Activated naive CD4-positive, alpha-beta T cell treated with anti-CD3 and anti-CD28 coated beads, Interleukin-2, amount 10 ng/mL, durations not matched to agents 7 days and 5 days (primary cell): ENCODE results near the gene HOXA3.

Experiments used
- CTCF ChIA-PET: fragments of 350-600 bp; sonication (Branson Sonifier 250); formaldehyde crosslinking; loops from one replicate; lab custom pipeline; 2021; ENCODE audit warnings: antibody characterized with exemption; lab: Charles Lee
- DNase-seq: peaks from one replicate; pipeline ENCODE4 v3.0.0-alpha.2; 2020
- H3K27ac Mint-ChIP-seq: one replicate; pipeline ENCODE4 v1.8.0; 2021; ENCODE audit warnings: mild to moderate bottlenecking, moderate library complexity, mixed read lengths
- H3K27me3 Mint-ChIP-seq: one replicate; pipeline ENCODE4 v1.8.0; 2021; ENCODE audit warnings: mild to moderate bottlenecking, mixed read lengths
- H3K36me3 Mint-ChIP-seq: one replicate; pipeline ENCODE4 v1.8.0; 2021; ENCODE audit warnings: mixed read lengths
- H3K4me1 Mint-ChIP-seq: one replicate; pipeline ENCODE4 v1.8.0; 2021; ENCODE audit warnings: mixed read lengths
- H3K4me3 Mint-ChIP-seq: one replicate; pipeline ENCODE4 v1.8.0; 2021; ENCODE audit warnings: mild to moderate bottlenecking, moderate library complexity, mixed read lengths
- H3K9me3 Mint-ChIP-seq: one replicate; pipeline ENCODE4 v1.8.0; 2021; ENCODE audit warnings: mixed read lengths

HOXA3 gene

GRCh38 chr7:27091941-27092818 lies 60.2 kb downstream of the HOXA3 start:
- H3K27ac Mint-ChIP-seq = no peak overlapping the region
- H3K36me3 Mint-ChIP-seq = no peaks in the 10 kb centered on the region
- no peaks in the 10 kb centered on the region for H3K9me3 Mint-ChIP-seq
- no peak overlapping the region for H3K4me3 Mint-ChIP-seq
- peaks cover 17% of the 10 kb centered on the region for H3K4me1 Mint-ChIP-seq
- CTCF ChIA-PET = interaction anchor here (0.9 kb wide), 1 partner anchor 58 kb away, joined by 3 read pairs; no protein-coding TSS in a partner anchor
- no peak for DNase-seq
- peaks cover 94% of the 10 kb centered on the region for H3K27me3 Mint-ChIP-seq

DNA sequence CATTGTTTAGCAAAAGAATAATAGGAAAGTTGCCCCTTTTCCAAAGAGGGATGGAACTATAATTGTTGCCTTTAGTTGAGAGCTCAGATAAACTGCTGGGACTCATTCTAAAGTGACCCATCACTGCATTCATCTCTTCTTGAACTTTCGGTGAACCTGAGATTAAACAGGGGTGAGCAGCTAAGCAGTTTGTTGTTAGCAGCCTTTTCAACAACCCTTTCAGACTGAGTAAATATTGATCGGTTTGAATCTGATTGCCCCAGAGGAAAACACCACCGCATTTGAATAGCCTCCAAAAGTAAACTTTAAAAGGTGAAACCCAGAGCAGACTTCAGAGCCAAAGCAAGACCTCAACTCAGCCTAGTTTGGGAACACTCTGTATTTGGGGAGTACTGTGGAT lies 61.3 kb downstream of the HOXA3 start:
- no peak for DNase-seq
- CTCF ChIA-PET = no interaction called here
- Mint-ChIP-seq H3K27me3 (peaks cover 90% of the 10 kb centered on the region), H3K4me3 (no peak overlapping the region), H3K9me3 (no peaks in the 10 kb centered on the region), H3K27ac (no peak overlapping the region), H3K4me1 (peaks cover 15% of the 10 kb centered on the region), H3K36me3 (no peaks in the 10 kb centered on the region)

GRCh38 chr7:27088002-27088922 lies 64.1 kb downstream of the HOXA3 start:
- H3K27me3 Mint-ChIP-seq = peaks cover 70% of the 10 kb centered on the region
- no peaks in the 10 kb centered on the region for H3K36me3 Mint-ChIP-seq
- no peak overlapping the region for H3K4me3 Mint-ChIP-seq
- H3K27ac Mint-ChIP-seq = no peak overlapping the region
- peaks cover 9% of the 10 kb centered on the region for H3K4me1 Mint-ChIP-seq
- H3K9me3 Mint-ChIP-seq = no peaks in the 10 kb centered on the region
- CTCF ChIA-PET = no interaction called here
- DNase-seq = no peak

- no peak overlapping the region for H3K27ac Mint-ChIP-seq
Measured at GRCh38 chr7:27083646-27084045, 68.7 kb downstream of the HOXA3 start.

GRCh38 chr7:27082171-27082570 lies 70.2 kb downstream of the HOXA3 start:
- no peak for DNase-seq
- H3K9me3 Mint-ChIP-seq = no peaks in the 10 kb centered on the region
- H3K27me3 Mint-ChIP-seq = peaks cover 18% of the 10 kb centered on the region
- no peak overlapping the region for H3K27ac Mint-ChIP-seq
- H3K4me3 Mint-ChIP-seq = no peak overlapping the region
- H3K36me3 Mint-ChIP-seq = no peaks in the 10 kb centered on the region
- peaks cover 7% of the 10 kb centered on the region for H3K4me1 Mint-ChIP-seq
- CTCF ChIA-PET = no interaction called here

More at GRCh38 chr7:27083646-27084045, 68.7 kb downstream of the HOXA3 start:
- H3K4me3 Mint-ChIP-seq = no peak overlapping the region
- peaks cover 33% of the 10 kb centered on the region for H3K27me3 Mint-ChIP-seq
- no peaks in the 10 kb centered on the region for H3K9me3 Mint-ChIP-seq
- DNase-seq = no peak
- no peaks in the 10 kb centered on the region for H3K36me3 Mint-ChIP-seq
- peaks cover 10% of the 10 kb centered on the region for H3K4me1 Mint-ChIP-seq
- CTCF ChIA-PET = no interaction called here

DNA sequence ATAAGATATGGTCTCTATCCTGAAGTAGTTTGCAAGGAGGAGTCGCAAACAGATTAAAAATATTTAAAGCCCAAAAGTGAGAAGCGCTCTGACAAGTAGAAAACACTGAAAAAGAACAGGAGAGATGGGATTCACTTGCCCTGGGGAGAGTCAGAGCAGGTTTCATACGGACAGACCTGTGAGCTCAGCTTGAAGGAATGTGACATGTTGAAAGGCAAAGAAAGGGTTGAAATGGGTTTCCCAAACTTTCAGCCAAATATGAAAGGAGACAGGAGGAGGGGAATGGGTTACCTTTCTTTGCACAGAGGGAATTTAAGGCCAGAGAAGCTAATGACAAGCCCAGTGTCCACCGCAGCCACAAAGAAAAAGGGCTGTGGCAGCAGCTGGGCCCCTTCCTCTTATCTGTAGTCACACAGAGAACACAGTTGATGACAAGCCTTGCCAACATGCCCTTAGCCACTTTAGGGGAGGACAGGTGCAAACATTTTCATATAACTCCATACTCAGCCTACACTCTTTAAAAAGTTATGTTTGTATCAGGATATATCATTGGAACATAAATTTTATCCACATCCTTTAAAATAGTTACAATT lies 71.4 kb downstream of the HOXA3 start:
- no peaks in the 10 kb centered on the region for H3K36me3 Mint-ChIP-seq
- peaks cover 7% of the 10 kb centered on the region for H3K4me1 Mint-ChIP-seq
- no peaks in the 10 kb centered on the region for H3K9me3 Mint-ChIP-seq
- CTCF ChIA-PET = no interaction called here
- no peak overlapping the region for H3K27ac Mint-ChIP-seq
- H3K27me3 Mint-ChIP-seq = peaks cover 10% of the 10 kb centered on the region
- no peak for DNase-seq
- H3K4me3 Mint-ChIP-seq = no peak overlapping the region

GRCh38 chr7:27079234-27079975 lies 73.0 kb downstream of the HOXA3 start:
- CTCF ChIA-PET = no interaction called here
- H3K36me3 Mint-ChIP-seq = no peaks in the 10 kb centered on the region
- H3K27me3 Mint-ChIP-seq = peaks cover 7% of the 10 kb centered on the region
- H3K27ac Mint-ChIP-seq = no peak overlapping the region
- H3K4me3 Mint-ChIP-seq = no peak overlapping the region
- DNase-seq = no peak
- no peaks in the 10 kb centered on the region for H3K9me3 Mint-ChIP-seq
- peaks cover 7% of the 10 kb centered on the region for H3K4me1 Mint-ChIP-seq

DNA sequence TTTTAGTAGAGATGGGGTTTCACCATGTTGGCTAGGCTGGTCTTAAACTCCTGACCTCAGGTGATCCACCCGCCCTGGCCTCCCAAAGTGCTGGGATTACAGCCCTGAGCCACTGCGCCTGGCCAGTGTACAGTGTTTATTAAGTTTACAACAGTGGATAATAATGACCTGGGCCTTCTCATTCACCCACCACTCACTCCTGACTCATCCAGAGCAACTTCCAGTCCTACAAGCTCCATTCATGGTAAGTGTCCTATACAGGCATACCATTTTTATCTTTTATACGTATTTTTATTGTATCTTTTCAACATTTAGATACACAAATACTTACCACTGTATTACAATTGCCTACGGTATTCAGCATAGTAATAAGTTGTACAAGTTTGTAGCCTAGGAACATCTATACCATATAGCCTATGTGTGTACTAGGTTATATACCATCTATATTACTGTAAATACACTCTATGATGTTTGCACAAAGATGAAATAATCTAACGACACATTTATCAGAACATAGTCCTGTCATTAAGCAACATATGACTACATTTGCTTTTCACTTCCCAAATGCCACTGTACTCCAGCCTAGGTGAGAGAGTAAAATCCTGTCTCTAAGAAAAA lies 73.7 kb downstream of the HOXA3 start:
- DNase-seq = no peak
- H3K4me1 Mint-ChIP-seq = peaks cover 7% of the 10 kb centered on the region
- no peaks in the 10 kb centered on the region for H3K36me3 Mint-ChIP-seq
- CTCF ChIA-PET = no interaction called here
- no peak overlapping the region for H3K27ac Mint-ChIP-seq
- H3K4me3 Mint-ChIP-seq = no peak overlapping the region
- H3K27me3 Mint-ChIP-seq = peaks cover 4% of the 10 kb centered on the region
- H3K9me3 Mint-ChIP-seq = no peaks in the 10 kb centered on the region

DNA sequence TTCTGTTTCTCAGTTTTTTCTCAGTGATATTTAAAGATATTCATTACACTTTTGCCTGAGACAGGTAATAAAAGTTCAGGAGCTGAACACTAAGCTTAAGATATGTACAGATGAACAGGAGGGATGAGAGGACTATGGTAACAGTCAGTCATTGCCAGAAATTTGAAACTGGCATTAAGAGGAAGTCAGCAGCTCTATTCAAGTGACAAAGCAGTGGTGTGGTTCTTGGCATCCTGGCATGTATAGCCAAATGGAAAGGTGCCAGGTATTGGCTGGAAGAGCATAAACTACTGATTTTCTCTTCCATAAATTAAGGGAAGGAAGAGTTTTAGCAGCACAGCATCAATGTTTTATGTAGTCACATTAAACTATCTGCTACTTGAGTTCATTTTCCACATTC lies 79.3 kb downstream of the HOXA3 start:
- Mint-ChIP-seq H3K36me3 (no peaks in the 10 kb centered on the region), H3K9me3 (no peaks in the 10 kb centered on the region), H3K27ac (no peak overlapping the region), H3K4me3 (no peak overlapping the region), H3K4me1 (no peaks in the 10 kb centered on the region), H3K27me3 (no peaks in the 10 kb centered on the region)
- no peak for DNase-seq
- CTCF ChIA-PET = no interaction called here

- DNase-seq = no peak
- Mint-ChIP-seq H3K27me3 (no peaks in the 10 kb centered on the region), H3K36me3 (no peaks in the 10 kb centered on the region), H3K27ac (no peak overlapping the region), H3K4me3 (no peak overlapping the region), H3K4me1 (no peaks in the 10 kb centered on the region), H3K9me3 (no peaks in the 10 kb centered on the region)
- CTCF ChIA-PET = no interaction called here
Measured at GRCh38 chr7:27071622-27072390, 80.6 kb downstream of the HOXA3 start.

DNA sequence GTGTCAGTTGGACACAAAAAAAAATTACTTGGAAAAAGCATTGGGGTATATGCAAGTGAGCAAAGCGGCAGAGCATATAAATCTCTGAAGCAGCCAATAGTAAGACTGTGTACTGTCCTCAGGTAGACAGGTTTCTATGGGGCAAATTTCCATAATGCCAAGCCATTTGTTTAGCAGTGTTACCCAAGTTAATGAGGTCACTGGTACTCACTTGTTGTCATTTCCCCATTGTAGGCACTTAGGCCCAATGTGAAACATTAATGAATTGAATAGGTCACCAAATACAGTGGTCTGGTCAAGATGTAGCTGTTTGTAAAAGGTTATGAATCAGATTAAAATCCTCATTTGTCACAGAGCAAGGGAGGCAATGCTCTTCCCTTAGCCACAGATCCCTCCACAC lies 84.1 kb downstream of the HOXA3 start:
- H3K27me3 Mint-ChIP-seq = no peaks in the 10 kb centered on the region

DNA sequence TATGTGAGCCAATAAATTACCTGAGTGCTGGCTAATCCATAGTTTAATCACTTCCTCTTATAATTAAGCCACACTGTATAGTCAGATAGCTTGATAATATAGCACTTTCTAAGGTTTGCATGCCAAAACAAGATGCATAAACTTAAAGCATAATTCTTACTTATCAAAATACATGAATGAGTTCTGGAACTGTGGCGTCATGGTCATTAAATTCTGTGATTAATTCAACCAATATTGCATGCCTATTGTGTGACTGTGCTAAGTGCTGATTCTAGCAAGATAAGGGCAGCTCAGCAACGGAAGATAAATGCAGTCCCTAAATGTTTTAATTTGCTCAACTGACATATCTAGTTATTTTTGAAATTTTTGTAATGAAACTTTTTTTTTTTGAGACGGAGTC lies 86.2 kb downstream of the HOXA3 start:
- CTCF ChIA-PET = no interaction called here
- H3K27me3 Mint-ChIP-seq = no peaks in the 10 kb centered on the region
- H3K27ac Mint-ChIP-seq = no peak overlapping the region
- no peaks in the 10 kb centered on the region for H3K36me3 Mint-ChIP-seq
- DNase-seq = no peak
- H3K4me1 Mint-ChIP-seq = no peaks in the 10 kb centered on the region
- H3K4me3 Mint-ChIP-seq = no peak overlapping the region
- no peaks in the 10 kb centered on the region for H3K9me3 Mint-ChIP-seq

More for the DNA sequence above, 84.1 kb downstream of the HOXA3 start:
- Mint-ChIP-seq H3K4me3 (no peak overlapping the region), H3K27ac (no peak overlapping the region), H3K36me3 (no peaks in the 10 kb centered on the region), H3K4me1 (no peaks in the 10 kb centered on the region), H3K9me3 (no peaks in the 10 kb centered on the region)
- no peak for DNase-seq
- CTCF ChIA-PET = no interaction called here

DNA sequence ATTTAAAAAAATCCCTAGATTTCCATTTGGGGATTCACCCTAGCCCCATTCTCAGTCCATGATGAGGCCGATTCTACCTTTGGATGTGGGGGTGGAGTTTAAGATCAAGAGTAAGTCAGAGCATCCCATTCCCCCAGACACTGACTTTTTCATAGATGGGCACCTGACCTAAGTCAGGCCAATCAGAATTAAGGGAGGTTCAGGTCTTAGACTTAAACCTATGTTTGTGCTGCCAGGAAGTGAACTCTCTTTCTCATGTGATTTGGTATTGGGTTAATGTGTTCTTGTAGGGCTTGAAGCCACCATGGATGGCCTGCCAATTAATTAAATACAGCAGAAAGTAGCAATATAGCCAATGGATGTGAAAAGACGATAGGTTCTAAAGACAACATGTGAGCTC lies 86.7 kb downstream of the HOXA3 start:
- Mint-ChIP-seq H3K9me3 (no peaks in the 10 kb centered on the region), H3K36me3 (no peaks in the 10 kb centered on the region), H3K27ac (no peak overlapping the region), H3K4me3 (no peak overlapping the region), H3K27me3 (no peaks in the 10 kb centered on the region), H3K4me1 (no peaks in the 10 kb centered on the region)
- CTCF ChIA-PET = no interaction called here
- no peak for DNase-seq
